Right lobe of liver (tissue), 6 donors: ENCODE results near the gene GAA. TPM values are rescaled to one million over a fixed set of nuclear protein-coding genes. Genes with fewer than 3 reads are reported as not detected.
A peak's percentile ranks its signal among the peaks of the same experiment; 100 is the strongest.

Experiments used
- ATAC-seq, 4 donors: fragments of 200-7000 bp; cut with Tn5 transposase; one replicate each; pipeline ENCODE4 v1.9.1; 2020; ENCODE audit warnings: mild to moderate bottlenecking in 4 of 4, moderate library complexity in 4 of 4
- DNase-seq, 3 donors: peaks; one replicate each; pipeline ENCODE4 v3.0.0-alpha.2; 2020
- H3K27ac ChIP-seq, 3 donors: fragments of 200-600 bp; one replicate each; pipeline ENCODE4 v1.8.0; 2022
- H3K27me3 ChIP-seq, 2 donors: fragments of 200-600 bp; one replicate each; pipeline ENCODE4 v1.8.0; 2022
- H3K36me3 ChIP-seq, 4 donors: fragments of 200-600 bp; sonication (generic) in 1 of 4; one replicate each; pipeline versions ENCODE4 v1.5.1 to v1.8.0; 2017 to 2022; ENCODE audit warnings: control low read depth in 1 of 4
- H3K4me1 ChIP-seq, 4 donors: fragments of 200-600 bp; sonication (generic) in 1 of 4; one replicate each; pipeline versions ENCODE4 v1.5.1 to v1.8.0; 2017 to 2022; ENCODE audit warnings: control low read depth in 1 of 4
- H3K4me3 ChIP-seq, 3 donors: fragments of 200-600 bp; one replicate each; pipeline ENCODE4 v1.8.0; 2022
- H3K9me3 ChIP-seq, 4 donors: fragments of 200-600 bp; sonication (generic) in 1 of 4; one replicate each; pipeline versions ENCODE4 v1.5.1 to v1.8.0; 2017 to 2022; ENCODE audit warnings: control low read depth in 1 of 4
- CTCF ChIP-seq, 4 donors: fragments of 200-600 bp in 3 of 4; fragments of 450-650 bp in 1 of 4; IDR thresholded peaks; one replicate each; pipeline versions ENCODE4 v1.5.1 to v1.8.0; 2016 to 2022; ENCODE audit warnings: antibody characterized with exemption in 4 of 4, mild to moderate bottlenecking in 2 of 4
- POLR2A ChIP-seq: fragments of 450-650 bp; IDR thresholded peaks from one replicate; pipeline ENCODE4 v1.6.1; 2017; ENCODE audit warnings: antibody characterized with exemption, mild to moderate bottlenecking
- WGBS: methylation state at CpG from one replicate; pipeline ENCODE4 v1.1.6; 2018; ENCODE audit warnings: low coverage, low lambda C conversion rate; ENCODE audit not compliant: insufficient coverage; ENCODE audit errors: missing lambda C conversion rate; 5-methylcytosine and 5-hydroxymethylcytosine counted together
- intact Hi-C, 2 donors: fragments of 100-400 bp; cut with DNase I; formaldehyde crosslinking; loops; one replicate each; pipeline versions ENCODE4 v1.11.2 to v1.14.1; 2022
- total RNA-seq, 6 experiments: library from RNA; depleted of rRNA in 2 of 6; stranded (reverse); fragments of >200 nt in 2 of 6; fragmentation: NEBNext Ultra II Directional in 3 of 6; extraction: Animal tissue kit (Norgen Biotek cat#: 25700) in 3 of 6; gene quantifications; one replicate each; pipeline versions ENCODE4 v1.1.0 to v1.2.4, GENCODE V29; 2016 to 2023
- donor health status: DM: no; HTN: yes; CAD: no.
- donor health status: DM: no; HTN: no; CAD: no.
- donor health status: DM: no; HTN: no; CAD: no.
- donor health status: DM: no; HTN: yes; CAD: no.
- donor health status: DM: no; HTN: yes; CAD: no.

The GAA gene
- total RNA-seq, 6 experiments from 2014 or later = 42.7 to 94.1 (median 71.0) TPM

GRCh38 chr17:80100035-80100323 is 1.4 kb upstream of the GAA start:
- TF ChIP-seq CTCF (IDR thresholded peaks at IDR 0.05) = no peak
- no peak for TF ChIP-seq POLR2A
- Histone ChIP-seq H3K4me1 (no peaks in the 10 kb centered on the region), H3K36me3 (no peaks in the 10 kb centered on the region), H3K4me3 (no peak overlapping the region), H3K9me3 (no peaks in the 10 kb centered on the region), H3K27me3 (no peaks in the 10 kb centered on the region), H3K27ac (no peak overlapping the region)
- intact Hi-C loops = no loop called here
- DNase-seq (no peak), ATAC-seq (no peak)
- 100% methylated on average over 1 of the region's 4 CpGs for WGBS

GRCh38 chr17:80101946-80102663 is 724 bp downstream of the GAA start:
- intact Hi-C loops = no loop called here
- WGBS = 73% methylated on average over 4 of the region's 21 CpGs
- H3K4me1 ChIP-seq = no peaks in the 10 kb centered on the region
- H3K9me3 ChIP-seq = no peaks in the 10 kb centered on the region
- ATAC-seq = peak; percentile 33 to 37 (median 35)
- no peaks in the 10 kb centered on the region for H3K36me3 ChIP-seq
- DNase-seq = no peak
- TF ChIP-seq POLR2A (no peak), CTCF (IDR thresholded peaks at IDR 0.05) (no peak)
- no peaks in the 10 kb centered on the region for H3K27me3 ChIP-seq
- H3K27ac ChIP-seq = peak overlapping the region; percentile 77 to 83 (median 81)
- H3K4me3 ChIP-seq = peak overlapping the region; percentile 74 to 91 (median 81)

- ATAC-seq (no peak), DNase-seq (peak in 1 of 3 donors; percentile 49)
- Histone ChIP-seq H3K36me3 (no peaks in the 10 kb centered on the region), H3K4me1 (no peaks in the 10 kb centered on the region), H3K27me3 (no peaks in the 10 kb centered on the region), H3K9me3 (no peaks in the 10 kb centered on the region), H3K4me3 (no peak overlapping the region), H3K27ac (no peak overlapping the region)
- 86% methylated on average over 7 of the region's 15 CpGs for WGBS
- intact Hi-C loops = no loop called here
- TF ChIP-seq POLR2A (no peak), CTCF (IDR thresholded peaks at IDR 0.05) (no peak)
Measured at GRCh38 chr17:80102664-80103448, 1.5 kb downstream of the GAA start.

DNA sequence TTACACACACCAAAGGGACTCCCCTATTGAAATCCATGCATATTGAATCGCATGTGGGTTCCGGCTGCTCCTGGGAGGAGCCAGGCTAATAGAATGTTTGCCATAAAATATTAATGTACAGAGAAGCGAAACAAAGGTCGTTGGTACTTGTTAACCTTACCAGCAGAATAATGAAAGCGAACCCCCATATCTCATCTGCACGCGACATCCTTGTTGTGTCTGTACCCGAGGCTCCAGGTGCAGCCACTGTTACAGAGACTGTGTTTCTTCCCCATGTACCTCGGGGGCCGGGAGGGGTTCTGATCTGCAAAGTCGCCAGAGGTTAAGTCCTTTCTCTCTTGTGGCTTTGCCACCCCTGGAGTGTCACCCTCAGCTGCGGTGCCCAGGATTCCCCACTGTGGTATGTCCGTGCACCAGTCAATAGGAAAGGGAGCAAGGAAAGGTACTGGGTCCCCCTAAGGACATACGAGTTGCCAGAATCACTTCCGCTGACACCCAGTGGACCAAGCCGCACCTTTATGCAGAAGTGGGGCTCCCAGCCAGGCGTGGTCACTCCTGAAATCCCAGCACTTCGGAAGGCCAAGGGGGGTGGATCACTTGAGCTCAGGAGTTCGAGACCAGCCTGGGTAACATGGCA is 2.2 kb downstream of the GAA start:
- WGBS = 75% methylated on average over 6 of the region's 19 CpGs
- H3K27ac ChIP-seq = no peak overlapping the region
- intact Hi-C loops = no loop called here
- TF ChIP-seq CTCF (IDR thresholded peaks at IDR 0.05) (no peak), POLR2A (no peak)
- no peaks in the 10 kb centered on the region for H3K36me3 ChIP-seq
- H3K4me3 ChIP-seq = no peak overlapping the region
- peak in 2 of 3 donors; percentile 46 to 47 for DNase-seq
- H3K9me3 ChIP-seq = no peaks in the 10 kb centered on the region
- no peaks in the 10 kb centered on the region for H3K4me1 ChIP-seq
- H3K27me3 ChIP-seq = no peaks in the 10 kb centered on the region
- ATAC-seq = no peak
